Heart left ventricle (tissue), 16 donors: ENCODE measurements around the gene ATXN7L3B. TPM values are rescaled to one million over a fixed set of nuclear protein-coding genes. Genes with fewer than 3 reads are reported as not detected.
A peak's percentile ranks its signal among the peaks of the same experiment; 100 is the strongest.

Source experiments
- ATAC-seq, 4 donors: fragments of 200-7000 bp; cut with Tn5 transposase; one replicate each; pipeline ENCODE4 v1.9.1; 2020 to 2022; ENCODE audit warnings: moderate library complexity in 4 of 4, mild to moderate bottlenecking in 3 of 4, moderate number of reproducible peaks in 1 of 4
- DNase-seq, 5 donors: peaks; one replicate each; pipeline ENCODE4 v3.0.0-alpha.2; 2020
- H3K27ac ChIP-seq, 12 donors: fragments of 200-600 bp; sonication (generic) in 4 of 12; one replicate each; pipeline versions ENCODE4 v1.5.0 to v1.8.0; 2016 to 2022; ENCODE audit warnings: mild to moderate bottlenecking in 2 of 12
- H3K27me3 ChIP-seq, 9 donors: fragments of 200-600 bp; sonication (generic) in 2 of 9; one replicate each; pipeline versions ENCODE4 v1.5.1 to v1.8.0; 2016 to 2022; ENCODE audit warnings: mild to moderate bottlenecking in 3 of 9
- H3K36me3 ChIP-seq, 9 donors: fragments of 200-600 bp; sonication (generic) in 2 of 9; one replicate each; pipeline versions ENCODE4 v1.5.0 to v1.8.0; 2018 to 2022; ENCODE audit warnings: mild to moderate bottlenecking in 2 of 9
- H3K4me1 ChIP-seq, 12 donors: fragments of 200-600 bp; sonication (generic) in 4 of 12; one replicate each; pipeline versions ENCODE4 v1.5.0 to v1.8.0; 2016 to 2022; ENCODE audit warnings: mild to moderate bottlenecking in 3 of 12
- H3K4me3 ChIP-seq, 12 donors: fragments of 200-600 bp; sonication (generic) in 4 of 12; one replicate each; pipeline versions ENCODE4 v1.5.0 to v1.8.0; 2017 to 2022; ENCODE audit warnings: mild to moderate bottlenecking in 9 of 12, moderate library complexity in 4 of 12
- H3K9me3 ChIP-seq, 12 donors: fragments of 200-600 bp; sonication (generic) in 4 of 12; one replicate each; pipeline versions ENCODE4 v1.5.0 to v1.8.0; 2016 to 2022; ENCODE audit warnings: mild to moderate bottlenecking in 1 of 12
- POLR2A ChIP-seq, 2 donors: fragments of 450-650 bp; IDR thresholded peaks; one replicate each; pipeline ENCODE4 v1.6.1; 2017; ENCODE audit warnings: antibody characterized with exemption in 2 of 2, mild to moderate bottlenecking in 2 of 2, moderate library complexity in 2 of 2
- WGBS, 4 donors: extraction: QIAGEN DNeasy Blood & Tissue Kit in 2 of 4; methylation state at CpG; one replicate each; pipeline versions ENCODE4 v1.1.5 to v1.1.7; 2013 to 2018; 5-methylcytosine and 5-hydroxymethylcytosine counted together
- intact Hi-C, 10 donors: fragments of 100-400 bp; cut with DNase I; formaldehyde crosslinking; loops; one replicate each; pipeline versions ENCODE4 v1.11.1 to v1.14.2; 2022
- long read RNA-seq, 3 donors: library from polyadenylated mRNA; unstranded; transcript quantifications; one replicate each; pipeline ENCODE4 v2.0.0, GENCODE V29; 2020 to 2021
- polyA plus RNA-seq, 2 donors: library from polyadenylated mRNA; stranded (reverse); fragments of 200-250 nt; gene quantifications; one replicate each; pipeline ENCODE4 v1.2.3, GENCODE V29; 2013
- total RNA-seq, 9 donors: library from RNA; depleted of rRNA in 2 of 9; stranded (reverse); fragments of >200 nt in 2 of 9; fragmentation: NEBNext Ultra II Directional in 3 of 9; extraction: Animal tissue kit (Norgen Biotek cat#: 25700) in 3 of 9; gene quantifications; one replicate each; pipeline versions ENCODE4 v1.1.0 to v1.2.4, GENCODE V29; 2016 to 2023
- TF ChIP-seq, protein P1 (sequence below), 12 donors: fragments of 200-600 bp; sonication (generic) in 4 of 12; IDR thresholded peaks; one replicate each; pipeline versions ENCODE4 v1.5.0 to v1.8.0; 2018 to 2022; ENCODE audit warnings: antibody characterized with exemption in 12 of 12, mild to moderate bottlenecking in 5 of 12
- donor health status: ischemic (EF 13 %, LVEDD 7.1; RV severe dilation, severe dysfunction).
- donor health status: healthy with polysubstance abuse.
- donor health status: DM: no; HTN: yes; CAD: no.
- donor health status: DM: no; HTN: no; CAD: no.
- donor health status: ischemic (EF 25% LVEDD 6.9; RV normal size, moderate dysfunction).
- donor health status: ischemic (EF 25% LVEDD 5.7; RV mildly dilated, moderate dysfunction).
- donor health status: healthy.
- donor health status: DM: yes; HTN: yes; CAD: no.
- donor health status: ischemic (EF 35%, LVEDD 5.7; RV mildly dilated, moderate dysfunction).
- donor health status: nonischemic (EF 11% LVEDD 7.7; RV severe dilation, severe dysfunction).
- donor health status: DM: yes; HTN: yes; CAD: no.
- donor health status: PGD.
- donor health status: ischemic (EF 29% LVEDD 5.4; RV normal size, mild dysfunction).
- donor health status: nonischemic (EF 23%, LVEDD 6.1; RV moderate dilation, normal function).

The ATXN7L3B gene, protein sequence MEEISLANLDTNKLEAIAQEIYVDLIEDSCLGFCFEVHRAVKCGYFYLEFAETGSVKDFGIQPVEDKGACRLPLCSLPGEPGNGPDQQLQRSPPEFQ
- total RNA-seq (10 to 100 TPM; 20.8 to 25.5 (median 22.4) TPM), polyA plus RNA-seq (10 to 100 TPM in 1 of 2 donors, 1 to 10 TPM in 1; 7.0 to 19.0 TPM)
- long read RNA-seq, donor 1, full-length matches to known transcripts, result 59 of 59 reads
- long read RNA-seq, donor 1, partial matches to known transcripts, result 0 of 59 reads
- long read RNA-seq, donor 1, other reads (novel, unspliced or antisense), result 0 of 59 reads
- long read RNA-seq, donor 2, full-length matches to known transcripts, result 184 of 184 reads
- long read RNA-seq, donor 2, partial matches to known transcripts, result 0 of 184 reads
- long read RNA-seq, donor 2, other reads (novel, unspliced or antisense), result 0 of 184 reads
- long read RNA-seq, donor 3, full-length matches to known transcripts, result 64 of 64 reads
- long read RNA-seq, donor 3, partial matches to known transcripts, result 0 of 64 reads
- long read RNA-seq, donor 3, other reads (novel, unspliced or antisense), result 0 of 64 reads

DNA sequence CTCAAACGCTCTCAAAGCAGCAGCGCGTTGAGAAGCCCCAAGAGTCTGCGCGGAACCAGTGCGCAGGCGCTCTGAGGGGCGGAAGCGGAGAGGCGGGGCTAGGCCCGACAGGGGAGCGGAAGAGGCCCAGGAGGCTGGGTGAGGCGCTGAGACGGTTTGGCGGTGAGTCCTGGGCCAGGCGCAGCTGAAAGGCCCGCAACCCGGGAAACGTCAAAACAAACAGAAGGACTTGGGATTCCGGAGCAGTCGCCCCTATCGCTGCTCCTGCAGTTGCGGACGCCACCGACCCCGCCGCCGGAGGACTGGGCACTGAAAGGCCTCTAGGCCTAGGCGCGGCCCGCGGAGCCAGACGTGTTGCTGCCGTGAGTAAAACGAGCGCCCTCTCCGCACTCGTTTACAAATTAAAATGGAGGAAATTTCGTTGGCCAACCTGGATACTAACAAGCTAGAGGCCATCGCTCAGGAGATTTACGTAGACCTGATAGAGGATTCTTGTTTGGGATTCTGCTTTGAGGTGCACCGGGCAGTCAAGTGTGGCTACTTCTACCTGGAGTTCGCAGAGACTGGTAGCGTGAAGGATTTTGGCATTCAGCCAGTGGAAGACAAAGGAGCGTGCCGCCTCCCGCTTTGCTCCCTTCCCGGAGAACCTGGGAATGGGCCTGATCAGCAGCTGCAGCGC is at the start of gene ATXN7L3B:
ATXN7L3B (plus strand) TSS at position 129 of the 679 bp plus-strand sequence; CDS start at position 407, 278 bp downstream.
- Histone ChIP-seq H3K36me3 (peaks cover 0 to 24% (median 7%) of the 10 kb centered on the region in 9 donors), H3K9me3 (no peaks in the 10 kb centered on the region), H3K27ac (peak within 1 kb of the TSS; percentile 85 to 98 (median 92)), H3K4me3 (peak within 1 kb of the TSS; percentile 51 to 97 (median 74)), H3K4me1 (peaks cover 3 to 45% (median 38%) of the 10 kb centered on the region in 12 donors), H3K27me3 (no peaks in the 10 kb centered on the region)
- WGBS, 4 donors, result 0 to 1% (median 0%) methylated on average over 38 to 49 of the region's 49 CpGs
- TF ChIP-seq POLR2A (IDR thresholded peaks at IDR 0.05), result peak in 1 of 2 donors; percentile 87
- TF ChIP-seq, protein P1, sequence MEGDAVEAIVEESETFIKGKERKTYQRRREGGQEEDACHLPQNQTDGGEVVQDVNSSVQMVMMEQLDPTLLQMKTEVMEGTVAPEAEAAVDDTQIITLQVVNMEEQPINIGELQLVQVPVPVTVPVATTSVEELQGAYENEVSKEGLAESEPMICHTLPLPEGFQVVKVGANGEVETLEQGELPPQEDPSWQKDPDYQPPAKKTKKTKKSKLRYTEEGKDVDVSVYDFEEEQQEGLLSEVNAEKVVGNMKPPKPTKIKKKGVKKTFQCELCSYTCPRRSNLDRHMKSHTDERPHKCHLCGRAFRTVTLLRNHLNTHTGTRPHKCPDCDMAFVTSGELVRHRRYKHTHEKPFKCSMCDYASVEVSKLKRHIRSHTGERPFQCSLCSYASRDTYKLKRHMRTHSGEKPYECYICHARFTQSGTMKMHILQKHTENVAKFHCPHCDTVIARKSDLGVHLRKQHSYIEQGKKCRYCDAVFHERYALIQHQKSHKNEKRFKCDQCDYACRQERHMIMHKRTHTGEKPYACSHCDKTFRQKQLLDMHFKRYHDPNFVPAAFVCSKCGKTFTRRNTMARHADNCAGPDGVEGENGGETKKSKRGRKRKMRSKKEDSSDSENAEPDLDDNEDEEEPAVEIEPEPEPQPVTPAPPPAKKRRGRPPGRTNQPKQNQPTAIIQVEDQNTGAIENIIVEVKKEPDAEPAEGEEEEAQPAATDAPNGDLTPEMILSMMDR (IDR thresholded peaks at IDR 0.05), result peak in 1 of 12 donors; percentile 7
- ATAC-seq (peak; percentile 100), DNase-seq (peak; percentile 93 to 97 (median 96))
- intact Hi-C loops, result no loop called here

DNA sequence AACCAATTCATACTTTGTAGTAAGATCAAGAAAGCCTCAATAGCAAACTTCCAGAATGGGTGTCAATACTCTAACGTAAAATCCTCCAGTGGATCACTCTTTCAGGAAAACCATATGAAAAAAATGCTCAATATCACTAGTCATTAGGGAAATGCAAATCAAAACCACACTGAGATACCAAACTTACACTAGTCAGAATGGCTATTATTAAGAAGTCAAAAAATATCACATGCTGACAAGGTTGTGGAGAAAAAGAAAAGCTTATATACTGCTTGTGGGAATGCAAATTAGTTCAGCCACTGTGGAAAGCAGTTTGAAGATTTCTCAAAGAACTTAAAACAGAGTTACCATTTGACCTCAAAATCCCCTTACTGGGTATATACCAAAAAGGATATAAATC is 49.5 kb upstream of the ATXN7L3B start:
- ATAC-seq, result no peak

DNA sequence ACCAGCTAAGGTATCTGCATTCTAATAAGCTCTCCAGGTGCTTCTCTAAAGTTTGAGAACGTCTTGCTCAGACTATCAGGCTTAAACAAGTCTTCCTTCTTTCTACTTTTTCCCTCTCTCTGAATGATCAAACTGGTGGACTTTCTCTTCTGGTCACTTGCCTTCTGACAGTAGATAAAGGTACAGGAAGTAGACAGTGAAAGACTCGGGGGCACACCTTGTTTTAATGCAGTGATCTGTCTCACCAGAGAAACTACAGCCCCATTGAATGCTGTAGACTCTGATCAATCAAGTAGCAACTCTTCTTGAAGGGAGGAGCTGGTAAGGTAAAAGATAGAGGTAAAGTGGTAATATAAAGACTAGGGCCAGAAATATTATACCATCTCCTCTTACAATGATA is 48.1 kb upstream of the ATXN7L3B start:
- TF ChIP-seq, protein P1 (IDR thresholded peaks at IDR 0.05), result no peak
- no peak for TF ChIP-seq POLR2A (IDR thresholded peaks at IDR 0.05)
- no peaks in the 10 kb centered on the region for H3K27me3 ChIP-seq
- ATAC-seq (no peak), DNase-seq (no peak)
- no peak overlapping the region for H3K27ac ChIP-seq
- H3K36me3 ChIP-seq, result no peaks in the 10 kb centered on the region
- H3K4me3 ChIP-seq, result no peak overlapping the region
- intact Hi-C loops, result no loop called here
- H3K9me3 ChIP-seq, result no peaks in the 10 kb centered on the region
- H3K4me1 ChIP-seq, result no peaks in the 10 kb centered on the region
- WGBS, 4 donors, result 47 to 59% (median 50%) methylated on average over 2 of the region's 2 CpGs

More for the DNA sequence above, 49.5 kb upstream of the ATXN7L3B start:
- H3K27ac ChIP-seq, result no peak overlapping the region
- intact Hi-C loops, result no loop called here
- H3K4me1 ChIP-seq, result no peaks in the 10 kb centered on the region
- H3K9me3 ChIP-seq, result no peaks in the 10 kb centered on the region
- no peaks in the 10 kb centered on the region for H3K36me3 ChIP-seq
- no peak for DNase-seq
- WGBS, 4 donors, result 53 to 76% (median 67%) methylated on average over 1 of the region's 1 CpG
- no peak overlapping the region for H3K4me3 ChIP-seq
- no peaks in the 10 kb centered on the region for H3K27me3 ChIP-seq
- TF ChIP-seq POLR2A (IDR thresholded peaks at IDR 0.05), result no peak
- TF ChIP-seq, protein P1 (IDR thresholded peaks at IDR 0.05), result no peak
